ENCODE measurements around the gene UBE2E2.

UBE2E2 gene

GRCh38 chr3:23444386-23444785 is 241.3 kb downstream of the UBE2E2 start:
- H3K9ac ChIP-seq (ENCODE audit: low read length), result no peak overlapping the region
- H3K4me1 ChIP-seq (ENCODE audit: insufficient read depth, low read length, severe bottlenecking), result peaks cover 17% of the 10 kb centered on the region
- H3K9me2 ChIP-seq (ENCODE audit: low read depth, low read length), result no peaks in the 10 kb centered on the region
- H4K20me1 ChIP-seq (ENCODE audit: insufficient read depth, low read length), result no peaks in the 10 kb centered on the region
- H2AFZ ChIP-seq (ENCODE audit: low read length), result no peak overlapping the region
- no peak overlapping the region for H3K4me3 ChIP-seq (ENCODE audit: low read depth, low read length, poor library complexity, severe bottlenecking)
- no peaks in the 10 kb centered on the region for H3F3A ChIP-seq (ENCODE audit: insufficient read depth, low read length)
- TF ChIP-seq EZH2 (IDR thresholded peaks at IDR 0.05; ENCODE audit: borderline replicate concordance, low read length), result no peak
- no peak for TF ChIP-seq CTCF (IDR thresholded peaks at IDR 0.05; ENCODE audit: low read length)
- no peak overlapping the region for H3K27ac ChIP-seq (ENCODE audit: low read depth, low read length, poor library complexity, severe bottlenecking)
- H3K9me3 ChIP-seq (ENCODE audit: low read length), result no peaks in the 10 kb centered on the region
- H3K4me2 ChIP-seq (ENCODE audit: low read length), result no peak overlapping the region
- H3K36me3 ChIP-seq (ENCODE audit: insufficient read depth, low read length), result no peaks in the 10 kb centered on the region
- no peaks in the 10 kb centered on the region for H3K27me3 ChIP-seq (ENCODE audit: insufficient read depth, low read length)
- 0 out of 2 replicates have a peak, but pooled peaks cover 2% of the 10 kb centered on the region for H3K79me2 ChIP-seq (ENCODE audit: insufficient read depth, low read length)

- H3K36me3 ChIP-seq (ENCODE audit: insufficient read depth, low read length), result no peaks in the 10 kb centered on the region
- H3K9me2 ChIP-seq (ENCODE audit: low read depth, low read length), result no peaks in the 10 kb centered on the region
- H3K4me2 ChIP-seq (ENCODE audit: low read length), result no peak overlapping the region
- H3K9ac ChIP-seq (ENCODE audit: low read length), result no peak overlapping the region
- no peaks in the 10 kb centered on the region for H3K9me3 ChIP-seq (ENCODE audit: low read length)
- H3K4me3 ChIP-seq (ENCODE audit: low read depth, low read length, poor library complexity, severe bottlenecking), result no peak overlapping the region
- H2AFZ ChIP-seq (ENCODE audit: low read length), result no peak overlapping the region
- H3F3A ChIP-seq (ENCODE audit: insufficient read depth, low read length), result no peaks in the 10 kb centered on the region
- H3K27me3 ChIP-seq (ENCODE audit: insufficient read depth, low read length), result no peaks in the 10 kb centered on the region
- no peak overlapping the region for H3K27ac ChIP-seq (ENCODE audit: low read depth, low read length, poor library complexity, severe bottlenecking)
- H3K79me2 ChIP-seq (ENCODE audit: insufficient read depth, low read length), result 0 out of 2 replicates have a peak, but pooled peaks cover 2% of the 10 kb centered on the region
- no peak for TF ChIP-seq EZH2 (IDR thresholded peaks at IDR 0.05; ENCODE audit: borderline replicate concordance, low read length)
- H3K4me1 ChIP-seq (ENCODE audit: insufficient read depth, low read length, severe bottlenecking), result peaks cover 8% of the 10 kb centered on the region
- no peaks in the 10 kb centered on the region for H4K20me1 ChIP-seq (ENCODE audit: insufficient read depth, low read length)
Observed at GRCh38 chr3:23446301-23446700, 243.2 kb downstream of the UBE2E2 start.

GRCh38 chr3:23448998-23449537 is 245.9 kb downstream of the UBE2E2 start:
- H3K9ac ChIP-seq (ENCODE audit: low read length), result no peak overlapping the region
- no peak overlapping the region for H3K27ac ChIP-seq (ENCODE audit: low read depth, low read length, poor library complexity, severe bottlenecking)
- H3K9me2 ChIP-seq (ENCODE audit: low read depth, low read length), result no peaks in the 10 kb centered on the region
- no peaks in the 10 kb centered on the region for H3K9me3 ChIP-seq (ENCODE audit: low read length)
- no peaks in the 10 kb centered on the region for H3K27me3 ChIP-seq (ENCODE audit: insufficient read depth, low read length)
- H2AFZ ChIP-seq (ENCODE audit: low read length), result no peak overlapping the region
- no peaks in the 10 kb centered on the region for H3K36me3 ChIP-seq (ENCODE audit: insufficient read depth, low read length)
- no peaks in the 10 kb centered on the region for H3F3A ChIP-seq (ENCODE audit: insufficient read depth, low read length)
- H3K4me1 ChIP-seq (ENCODE audit: insufficient read depth, low read length, severe bottlenecking), result peaks cover 8% of the 10 kb centered on the region
- H3K4me2 ChIP-seq (ENCODE audit: low read length), result no peak overlapping the region
- H3K79me2 ChIP-seq (ENCODE audit: insufficient read depth, low read length), result 0 out of 2 replicates have a peak, but pooled peaks cover 2% of the 10 kb centered on the region
- TF ChIP-seq CTCF (IDR thresholded peaks at IDR 0.05; ENCODE audit: low read length) (no peak), EZH2 (IDR thresholded peaks at IDR 0.05; ENCODE audit: borderline replicate concordance, low read length) (no peak)
- H3K4me3 ChIP-seq (ENCODE audit: low read depth, low read length, poor library complexity, severe bottlenecking), result no peak overlapping the region
- no peaks in the 10 kb centered on the region for H4K20me1 ChIP-seq (ENCODE audit: insufficient read depth, low read length)

- no peaks in the 10 kb centered on the region for H3K9me3 ChIP-seq (ENCODE audit: low read length)
- no peaks in the 10 kb centered on the region for H3K27me3 ChIP-seq (ENCODE audit: insufficient read depth, low read length)
- H3K4me3 ChIP-seq (ENCODE audit: low read depth, low read length, poor library complexity, severe bottlenecking), result no peak overlapping the region
- no peak overlapping the region for H3K27ac ChIP-seq (ENCODE audit: low read depth, low read length, poor library complexity, severe bottlenecking)
- H3K4me1 ChIP-seq (ENCODE audit: insufficient read depth, low read length, severe bottlenecking), result peaks cover 12% of the 10 kb centered on the region
- no peaks in the 10 kb centered on the region for H3F3A ChIP-seq (ENCODE audit: insufficient read depth, low read length)
- no peaks in the 10 kb centered on the region for H4K20me1 ChIP-seq (ENCODE audit: insufficient read depth, low read length)
- TF ChIP-seq EZH2 (IDR thresholded peaks at IDR 0.05; ENCODE audit: borderline replicate concordance, low read length), result no peak
- TF ChIP-seq CTCF (IDR thresholded peaks at IDR 0.05; ENCODE audit: low read length), result no peak
- no peaks in the 10 kb centered on the region for H3K9me2 ChIP-seq (ENCODE audit: low read depth, low read length)
- no peak overlapping the region for H2AFZ ChIP-seq (ENCODE audit: low read length)
- no peak overlapping the region for H3K4me2 ChIP-seq (ENCODE audit: low read length)
- no peak overlapping the region for H3K9ac ChIP-seq (ENCODE audit: low read length)
- no peaks in the 10 kb centered on the region for H3K36me3 ChIP-seq (ENCODE audit: insufficient read depth, low read length)
- H3K79me2 ChIP-seq (ENCODE audit: insufficient read depth, low read length), result 0 out of 2 replicates have a peak, but pooled peaks cover 2% of the 10 kb centered on the region
Observed at GRCh38 chr3:23450051-23450450, 246.9 kb downstream of the UBE2E2 start.
